AG09319 (cell line): ENCODE data around the gene ADA.

Source experiments
- DNase-seq: peaks from one replicate; pipeline ENCODE4 v3.0.0-alpha.2; 2010; ENCODE audit warnings: low read depth; ENCODE audit errors: extremely low read depth
- CTCF ChIP-seq: IDR thresholded peaks from 2 replicates; pipeline ENCODE4 v1.5.1; 2011; ENCODE audit warnings: low read depth, mild to moderate bottlenecking, inconsistent platforms, low read length, moderate library complexity

Gene ADA

GRCh38 chr20:44626278-44626677 is 25.2 kb downstream of the ADA start:
- DNase-seq: no peak
- TF ChIP-seq CTCF: no peak

- TF ChIP-seq CTCF: no peak
- no peak for DNase-seq
Observed at GRCh38 chr20:44625361-44625760, 26.1 kb downstream of the ADA start.

- TF ChIP-seq CTCF: no peak
- DNase-seq: no peak
Observed at GRCh38 chr20:44624743-44625271, 26.7 kb downstream of the ADA start.

- no peak for DNase-seq
- TF ChIP-seq CTCF: no peak
Observed at GRCh38 chr20:44624152-44624551, 27.3 kb downstream of the ADA start.

GRCh38 chr20:44622501-44623270 is 28.8 kb downstream of the ADA start:
- no peak for TF ChIP-seq CTCF
- no peak for DNase-seq

- TF ChIP-seq CTCF: no peak
- DNase-seq: no peak
Observed at GRCh38 chr20:44621939-44622338, 29.6 kb downstream of the ADA start.

GRCh38 chr20:44621325-44621724 is 30.2 kb downstream of the ADA start:
- no peak for TF ChIP-seq CTCF

More at GRCh38 chr20:44621325-44621724, 30.2 kb downstream of the ADA start:
- no peak for DNase-seq
